D341Med (cell line): ENCODE results near the gene CX3CR1.
"Not testable (repeated sequence)": the region's sequence is repeated elsewhere in the genome, so short reads cannot be mapped to it uniquely, and the experiment has no call there.

Experiments used
- DNase-seq: peaks from one replicate; pipeline ENCODE4 v3.0.0; 2012; ENCODE audit warnings: low spot score

The CX3CR1 gene

GRCh38 chr3:39267631-39268548 lies 11.9 kb downstream of the CX3CR1 start:
- no peak for DNase-seq

- no peak for DNase-seq
Measured at GRCh38 chr3:39264053-39264452, 15.8 kb downstream of the CX3CR1 start.

- DNase-seq = no peak
Measured at GRCh38 chr3:39263576-39263975, 16.3 kb downstream of the CX3CR1 start.

GRCh38 chr3:39262846-39263245 lies 17.0 kb downstream of the CX3CR1 start:
- DNase-seq = no peak

- DNase-seq = no peak
Measured at GRCh38 chr3:39261726-39262125, 18.1 kb downstream of the CX3CR1 start.

GRCh38 chr3:39260957-39261356 lies 18.9 kb downstream of the CX3CR1 start:
- peak; percentile 49 for DNase-seq

GRCh38 chr3:39260318-39260717 lies 19.5 kb downstream of the CX3CR1 start:
- no peak for DNase-seq

GRCh38 chr3:39255503-39256325 lies 24.1 kb downstream of the CX3CR1 start:
- DNase-seq = no peak

GRCh38 chr3:39254806-39255449 lies 24.9 kb downstream of the CX3CR1 start:
- no peak for DNase-seq

GRCh38 chr3:39251576-39251975 lies 28.3 kb downstream of the CX3CR1 start:
- DNase-seq = no peak

GRCh38 chr3:39250116-39250747 lies 29.6 kb downstream of the CX3CR1 start:
- DNase-seq = no peak

GRCh38 chr3:39249453-39250115 lies 30.3 kb downstream of the CX3CR1 start:
- DNase-seq = no peak

- DNase-seq = no peak
Measured at GRCh38 chr3:39241561-39241960, 38.3 kb downstream of the CX3CR1 start.

- no peak for DNase-seq
Measured at GRCh38 chr3:39237027-39237426, 42.8 kb downstream of the CX3CR1 start.

- DNase-seq = no peak
Measured at GRCh38 chr3:39234651-39235050, 45.2 kb downstream of the CX3CR1 start.

GRCh38 chr3:39232859-39233258 lies 47.0 kb downstream of the CX3CR1 start:
- no peak for DNase-seq

GRCh38 chr3:39230453-39230852 lies 49.4 kb downstream of the CX3CR1 start:
- no peak for DNase-seq

GRCh38 chr3:39228496-39228895 lies 51.3 kb downstream of the CX3CR1 start:
- DNase-seq = no peak

GRCh38 chr3:39227596-39227995 lies 52.2 kb downstream of the CX3CR1 start:
- DNase-seq = not testable (repeated sequence)

- DNase-seq = no peak
Measured at GRCh38 chr3:39226106-39226741, 53.6 kb downstream of the CX3CR1 start.

- no peak for DNase-seq
Measured at GRCh38 chr3:39224288-39224687, 55.5 kb downstream of the CX3CR1 start.
